Loucy (cell line): ENCODE results near the gene LKAAEAR1.

ENCODE experiments used
- H2AFZ ChIP-seq: fragments of 200-600 bp; sonication (generic); 2 replicates; pipeline ENCODE4 v1.6.0; 2016; ENCODE audit warnings: antibody characterized with exemption, mild to moderate bottlenecking, low read length, moderate library complexity
- H3F3A ChIP-seq: fragments of 200-600 bp; 2 replicates; pipeline ENCODE4 v1.6.0; 2016; ENCODE audit warnings: antibody characterized with exemption, low read depth, mild to moderate bottlenecking
- H3K27me3 ChIP-seq: fragments of 200-600 bp; sonication (generic); 2 replicates; pipeline ENCODE4 v1.6.1; 2014; ENCODE audit warnings: low read length, mild to moderate bottlenecking; ENCODE audit not compliant: insufficient read depth, poor library complexity, severe bottlenecking
- H3K36me3 ChIP-seq: fragments of 200-600 bp; sonication (generic); 2 replicates; pipeline ENCODE4 v1.6.1; 2016; ENCODE audit warnings: low read length; ENCODE audit not compliant: insufficient read depth
- H3K4me1 ChIP-seq: fragments of 200-600 bp; sonication (generic); 2 replicates; pipeline ENCODE4 v1.5.1; 2014; ENCODE audit warnings: low read length, mild to moderate bottlenecking; ENCODE audit not compliant: insufficient read depth, poor library complexity, severe bottlenecking
- H3K4me2 ChIP-seq: fragments of 200-600 bp; sonication (generic); 2 replicates; pipeline ENCODE4 v1.6.0; 2014; ENCODE audit warnings: antibody characterized with exemption, low read length, low read depth, mild to moderate bottlenecking; ENCODE audit not compliant: poor library complexity, severe bottlenecking
- H3K4me3 ChIP-seq: fragments of 200-600 bp; sonication (generic); 2 replicates; pipeline ENCODE4 v1.5.1; 2014; ENCODE audit warnings: low read length, mild to moderate bottlenecking, mixed read lengths; ENCODE audit not compliant: poor library complexity, severe bottlenecking
- H3K79me2 ChIP-seq: fragments of 200-600 bp; sonication (generic); 2 replicates; pipeline ENCODE4 v1.6.1; 2014; ENCODE audit warnings: low read length; ENCODE audit not compliant: insufficient read depth
- H3K9ac ChIP-seq: fragments of 200-600 bp; sonication (generic); 2 replicates; pipeline ENCODE4 v1.6.0; 2014; ENCODE audit warnings: mild to moderate bottlenecking, low read depth, low read length, moderate library complexity; ENCODE audit not compliant: poor library complexity, severe bottlenecking
- H3K9me2 ChIP-seq: fragments of 200-600 bp; sonication (generic); replicated peaks from 2 replicates; pipeline ENCODE4 v1.6.1; 2016; ENCODE audit warnings: low read depth, low read length, mixed read lengths
- H3K9me3 ChIP-seq: fragments of 200-600 bp; sonication (generic); 2 replicates; pipeline ENCODE4 v1.6.1; 2014; ENCODE audit warnings: mild to moderate bottlenecking, antibody characterized with exemption, low read length, low read depth; ENCODE audit not compliant: insufficient read depth
- H4K20me1 ChIP-seq: fragments of 200-600 bp; sonication (generic); 2 replicates; pipeline ENCODE4 v1.6.0; 2014; ENCODE audit warnings: antibody characterized with exemption, low read length, mild to moderate bottlenecking; ENCODE audit not compliant: insufficient read depth, poor library complexity, severe bottlenecking
- EZH2phosphoT487 ChIP-seq: fragments of 200-600 bp; IDR thresholded peaks from 2 replicates; pipeline ENCODE4 v1.6.1; 2018; ENCODE audit warnings: antibody characterized with exemption, mild to moderate bottlenecking, moderate library complexity, borderline replicate concordance
- TF ChIP-seq, protein P1 (sequence below): fragments of 200-600 bp; sonication (generic); conservative IDR thresholded peaks from 2 replicates; pipeline ENCODE4 v1.5.1; 2014; ENCODE audit warnings: mild to moderate bottlenecking, antibody characterized with exemption, low read length

LKAAEAR1 gene

DNA sequence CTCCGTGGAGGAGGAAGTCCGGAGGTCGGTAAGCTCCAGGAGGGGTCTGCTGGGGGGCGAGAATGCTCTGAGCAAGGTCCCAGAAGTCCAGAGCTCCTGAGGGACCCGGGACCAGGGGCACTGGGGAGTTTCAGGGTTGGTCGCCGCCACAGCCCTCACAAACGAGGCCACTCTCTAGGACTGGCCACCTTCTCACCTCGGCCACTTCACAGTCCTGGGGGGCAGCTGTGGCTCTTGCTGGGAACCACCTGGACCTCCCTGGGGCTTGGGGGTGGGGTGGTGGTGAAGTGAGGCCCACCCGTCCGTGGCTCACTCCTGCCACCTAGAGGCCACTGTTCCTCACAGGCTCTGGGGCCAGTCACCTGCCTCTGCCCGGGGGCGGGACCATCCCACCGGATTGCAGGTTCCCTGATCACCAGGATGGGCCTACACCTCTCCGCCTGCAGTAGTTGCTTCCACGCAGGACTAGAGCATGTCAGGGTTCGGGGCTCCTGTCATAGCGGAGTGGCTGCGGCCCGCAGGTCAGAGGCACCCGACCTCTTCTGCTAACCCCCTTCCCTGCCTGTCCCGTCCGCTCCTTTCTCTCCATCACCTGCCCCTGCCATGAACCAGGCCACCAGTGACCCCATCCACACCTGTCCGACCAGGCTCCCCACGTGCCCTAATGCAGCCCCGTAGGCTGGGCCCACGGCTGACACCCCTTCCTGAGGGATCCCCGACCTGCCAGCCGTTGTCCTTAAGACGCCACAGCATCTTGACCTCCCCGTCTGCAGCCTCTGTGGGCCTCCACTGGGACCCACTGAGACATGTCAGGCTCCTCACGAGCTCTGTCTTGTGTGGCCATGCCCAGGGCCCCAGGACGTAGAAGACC, 26.3 kb downstream of the LKAAEAR1 start:
- H3K9ac ChIP-seq: no peak overlapping the region

DNA sequence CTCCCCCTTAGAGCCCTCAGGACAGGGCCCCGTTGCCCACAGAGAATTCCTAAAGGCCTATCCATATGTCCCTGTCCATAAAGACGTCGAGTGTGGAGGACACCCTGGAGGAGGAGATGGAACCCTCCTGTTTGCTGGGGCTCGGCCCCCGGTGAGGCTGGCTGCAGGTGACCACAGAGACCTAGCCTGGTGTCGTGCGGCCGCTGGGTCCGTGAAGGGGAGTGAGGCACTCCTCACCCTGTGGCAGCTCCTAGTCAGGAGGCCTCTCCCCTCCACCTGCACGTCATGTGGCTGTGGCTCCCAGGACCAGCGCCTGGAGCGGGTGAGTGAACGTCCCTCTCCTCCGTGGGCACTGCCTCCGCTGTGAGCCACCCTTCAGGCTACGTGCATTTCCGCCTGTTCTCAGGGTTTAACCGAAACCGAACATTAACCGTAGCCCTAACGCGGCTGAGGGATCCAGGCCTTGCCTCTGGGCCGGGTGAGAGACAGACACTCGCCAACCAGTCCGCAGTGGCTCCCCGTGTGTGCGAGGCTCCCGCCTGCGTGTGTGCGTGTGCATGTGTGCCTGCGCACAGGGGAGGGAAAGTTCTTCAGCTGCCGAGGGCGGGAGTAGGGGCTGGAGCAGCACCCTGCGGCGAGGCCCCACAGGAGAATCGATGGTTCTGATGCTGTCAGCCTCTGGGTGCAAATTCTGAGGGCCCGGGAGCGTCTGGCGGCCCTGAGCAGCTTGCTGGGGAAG, 27.1 kb downstream of the LKAAEAR1 start:
- no peak for TF ChIP-seq EZH2phosphoT487
- TF ChIP-seq, protein P1, sequence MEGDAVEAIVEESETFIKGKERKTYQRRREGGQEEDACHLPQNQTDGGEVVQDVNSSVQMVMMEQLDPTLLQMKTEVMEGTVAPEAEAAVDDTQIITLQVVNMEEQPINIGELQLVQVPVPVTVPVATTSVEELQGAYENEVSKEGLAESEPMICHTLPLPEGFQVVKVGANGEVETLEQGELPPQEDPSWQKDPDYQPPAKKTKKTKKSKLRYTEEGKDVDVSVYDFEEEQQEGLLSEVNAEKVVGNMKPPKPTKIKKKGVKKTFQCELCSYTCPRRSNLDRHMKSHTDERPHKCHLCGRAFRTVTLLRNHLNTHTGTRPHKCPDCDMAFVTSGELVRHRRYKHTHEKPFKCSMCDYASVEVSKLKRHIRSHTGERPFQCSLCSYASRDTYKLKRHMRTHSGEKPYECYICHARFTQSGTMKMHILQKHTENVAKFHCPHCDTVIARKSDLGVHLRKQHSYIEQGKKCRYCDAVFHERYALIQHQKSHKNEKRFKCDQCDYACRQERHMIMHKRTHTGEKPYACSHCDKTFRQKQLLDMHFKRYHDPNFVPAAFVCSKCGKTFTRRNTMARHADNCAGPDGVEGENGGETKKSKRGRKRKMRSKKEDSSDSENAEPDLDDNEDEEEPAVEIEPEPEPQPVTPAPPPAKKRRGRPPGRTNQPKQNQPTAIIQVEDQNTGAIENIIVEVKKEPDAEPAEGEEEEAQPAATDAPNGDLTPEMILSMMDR: no peak
- Histone ChIP-seq H2AFZ (no peak overlapping the region), H3K4me2 (no peak overlapping the region), H4K20me1 (no peaks in the 10 kb centered on the region), H3K36me3 (no peaks in the 10 kb centered on the region), H3K4me1 (peaks cover 18% of the 10 kb centered on the region), H3K9me2 (no peaks in the 10 kb centered on the region), H3F3A (no peaks in the 10 kb centered on the region), H3K4me3 (no peak overlapping the region), H3K9me3 (no peaks in the 10 kb centered on the region), H3K9ac (no peak overlapping the region), H3K27me3 (no peaks in the 10 kb centered on the region), H3K79me2 (no peaks in the 10 kb centered on the region)

More for the DNA sequence above, 26.3 kb downstream of the LKAAEAR1 start:
- Histone ChIP-seq H2AFZ (no peak overlapping the region), H4K20me1 (no peaks in the 10 kb centered on the region), H3K4me1 (peaks cover 22% of the 10 kb centered on the region), H3K9me2 (no peaks in the 10 kb centered on the region), H3F3A (no peaks in the 10 kb centered on the region), H3K9me3 (no peaks in the 10 kb centered on the region), H3K4me3 (no peak overlapping the region), H3K79me2 (no peaks in the 10 kb centered on the region), H3K4me2 (no peak overlapping the region), H3K36me3 (no peaks in the 10 kb centered on the region), H3K27me3 (no peaks in the 10 kb centered on the region)
- no peak for TF ChIP-seq EZH2phosphoT487
- TF ChIP-seq, protein P1: peak; percentile 77

DNA sequence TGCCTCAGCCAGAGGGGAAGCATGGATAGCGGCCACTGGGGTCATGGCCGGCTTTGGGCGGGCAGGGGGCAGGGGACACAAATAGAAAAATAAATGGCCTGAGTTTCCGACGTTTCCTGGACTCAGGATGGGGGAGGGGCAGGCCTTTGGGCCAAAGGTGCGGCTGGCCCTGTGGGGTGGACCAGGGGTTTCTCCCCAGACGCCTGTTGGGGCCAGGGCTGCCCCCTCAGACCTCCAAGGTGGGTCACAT, 27.6 kb downstream of the LKAAEAR1 start:
- Histone ChIP-seq H3F3A (no peaks in the 10 kb centered on the region), H3K4me1 (peaks cover 18% of the 10 kb centered on the region), H3K4me2 (no peak overlapping the region), H3K36me3 (no peaks in the 10 kb centered on the region), H3K79me2 (no peaks in the 10 kb centered on the region), H3K9me2 (no peaks in the 10 kb centered on the region), H4K20me1 (no peaks in the 10 kb centered on the region), H3K4me3 (no peak overlapping the region), H3K9me3 (no peaks in the 10 kb centered on the region), H2AFZ (no peak overlapping the region), H3K9ac (no peak overlapping the region), H3K27me3 (no peaks in the 10 kb centered on the region)
- TF ChIP-seq EZH2phosphoT487: no peak
- TF ChIP-seq, protein P1: no peak
